ENCODE measurements around the gene HIVEP3.

HIVEP3 gene

GRCh38 chr1:41958015-41958673 lies 39.4 kb upstream of the HIVEP3 start:
- Histone ChIP-seq H3K79me2 (ENCODE audit: insufficient read depth, low read length) (peaks cover 79% of the 10 kb centered on the region), H3K9me3 (ENCODE audit: insufficient read depth, low read length, severe bottlenecking) (no peaks in the 10 kb centered on the region), H3K36me3 (ENCODE audit: insufficient read depth, low read length) (no peaks in the 10 kb centered on the region), H3K9ac (ENCODE audit: low read depth, low read length) (no peak overlapping the region), H3K27me3 (ENCODE audit: insufficient read depth, low read length, poor library complexity) (no peaks in the 10 kb centered on the region), H3K4me2 (ENCODE audit: insufficient read depth, low read length) (no peak overlapping the region), H2AFZ (ENCODE audit: low read depth, low read length) (no peak overlapping the region), H4K20me1 (ENCODE audit: insufficient read depth, low read length) (0 out of 2 replicates have a peak, but pooled peaks cover 4% of the 10 kb centered on the region), H3K4me3 (ENCODE audit: low read depth in 1 of 2, low read length in 2 of 2) (no peak overlapping the region), H3K27ac (ENCODE audit: low read length) (no peak overlapping the region), H3K4me1 (ENCODE audit: insufficient read depth, low read length) (peaks cover 27% of the 10 kb centered on the region)
- ATAC-seq (ENCODE audit: insufficient read depth, low read depth) (no peak), DNase-seq (no peak)
- no peak for TF ChIP-seq CTCF (IDR thresholded peaks at IDR 0.05; ENCODE audit: borderline replicate concordance, extremely low read depth, low read length, poor library complexity, severe bottlenecking)
- no peak for TF ChIP-seq EZH2 (IDR thresholded peaks at IDR 0.05; ENCODE audit: borderline replicate concordance, low read depth, low read length, severe bottlenecking)

- Histone ChIP-seq H2AFZ (ENCODE audit: low read depth, low read length) (no peak overlapping the region), H4K20me1 (ENCODE audit: insufficient read depth, low read length) (0 out of 2 replicates have a peak, but pooled peaks cover 4% of the 10 kb centered on the region)
- DNase-seq = no peak
These were observed 38.8 kb upstream of the HIVEP3 start for GRCh38 chr1:41957568-41957967.

GRCh38 chr1:41955461-41956159 lies 36.9 kb upstream of the HIVEP3 start:
- no peaks in the 10 kb centered on the region for H3K36me3 ChIP-seq (ENCODE audit: insufficient read depth, low read length)
- no peaks in the 10 kb centered on the region for H3K27me3 ChIP-seq (ENCODE audit: insufficient read depth, low read length, poor library complexity)
- 0 out of 2 replicates have a peak, but pooled peaks cover 4% of the 10 kb centered on the region for H4K20me1 ChIP-seq (ENCODE audit: insufficient read depth, low read length)
- DNase-seq (peak; percentile 67), ATAC-seq (ENCODE audit: insufficient read depth, low read depth) (peak; percentile 99)
- peaks cover 27% of the 10 kb centered on the region for H3K4me1 ChIP-seq (ENCODE audit: insufficient read depth, low read length)
- H2AFZ ChIP-seq (ENCODE audit: low read depth, low read length) = no peak overlapping the region
- no peak overlapping the region for H3K4me3 ChIP-seq (ENCODE audit: low read depth in 1 of 2, low read length in 2 of 2)
- no peaks in the 10 kb centered on the region for H3K9me3 ChIP-seq (ENCODE audit: insufficient read depth, low read length, severe bottlenecking)
- peak overlapping the region; percentile 14; the same call in 1 of the 2 replicates for H3K4me2 ChIP-seq (ENCODE audit: insufficient read depth, low read length)
- peak overlapping the region; percentile 62 for H3K27ac ChIP-seq (ENCODE audit: low read length)
- peaks cover 69% of the 10 kb centered on the region for H3K79me2 ChIP-seq (ENCODE audit: insufficient read depth, low read length)
- no peak overlapping the region for H3K9ac ChIP-seq (ENCODE audit: low read depth, low read length)
- TF ChIP-seq EZH2 (IDR thresholded peaks at IDR 0.05; ENCODE audit: borderline replicate concordance, low read depth, low read length, severe bottlenecking) (no peak), CTCF (IDR thresholded peaks at IDR 0.05; ENCODE audit: borderline replicate concordance, extremely low read depth, low read length, poor library complexity, severe bottlenecking) (no peak)

More at GRCh38 chr1:41957568-41957967, 38.8 kb upstream of the HIVEP3 start:
- Histone ChIP-seq H3K27ac (ENCODE audit: low read length) (no peak overlapping the region), H3K4me3 (ENCODE audit: low read depth in 1 of 2, low read length in 2 of 2) (no peak overlapping the region), H3K36me3 (ENCODE audit: insufficient read depth, low read length) (no peaks in the 10 kb centered on the region), H3K9me3 (ENCODE audit: insufficient read depth, low read length, severe bottlenecking) (no peaks in the 10 kb centered on the region), H3K4me2 (ENCODE audit: insufficient read depth, low read length) (no peak overlapping the region), H3K9ac (ENCODE audit: low read depth, low read length) (no peak overlapping the region), H3K79me2 (ENCODE audit: insufficient read depth, low read length) (peaks cover 83% of the 10 kb centered on the region), H3K4me1 (ENCODE audit: insufficient read depth, low read length) (peaks cover 27% of the 10 kb centered on the region), H3K27me3 (ENCODE audit: insufficient read depth, low read length, poor library complexity) (no peaks in the 10 kb centered on the region)
- no peak for ATAC-seq (ENCODE audit: insufficient read depth, low read depth)
- no peak for TF ChIP-seq EZH2 (IDR thresholded peaks at IDR 0.05; ENCODE audit: borderline replicate concordance, low read depth, low read length, severe bottlenecking)
- no peak for TF ChIP-seq CTCF (IDR thresholded peaks at IDR 0.05; ENCODE audit: borderline replicate concordance, extremely low read depth, low read length, poor library complexity, severe bottlenecking)

Data from DND-41 (cell line).